NOMO-1 treated with DMSO at 0.1 percent for 48 hours (cell line): ENCODE data around the gene FMO3.

Experiments used
- DNase-seq: peaks from one replicate; lab custom pipeline; 2025; ENCODE audit not compliant: unreplicated experiment; lab: John Stamatoyannopoulos, UW

The FMO3 gene

GRCh38 chr1:171090604-171091003, at the start of gene FMO3:
Gene FMO3 (plus strand): TSS chr1:171090905. CDS start chr1:171092659, 1,754 bp downstream.
- DNase-seq: no peak

GRCh38 chr1:171048014-171048413, 42.7 kb upstream of the FMO3 start:
- no peak for DNase-seq

- DNase-seq: no peak
Measured at GRCh38 chr1:171052977-171053376, 37.7 kb upstream of the FMO3 start.

- no peak for DNase-seq
Measured at GRCh38 chr1:171055966-171056643, 34.6 kb upstream of the FMO3 start.

- DNase-seq: no peak
Measured at GRCh38 chr1:171061425-171062143, 29.1 kb upstream of the FMO3 start.

GRCh38 chr1:171062902-171063301, 27.8 kb upstream of the FMO3 start:
- no peak for DNase-seq

GRCh38 chr1:171075041-171075440, 15.7 kb upstream of the FMO3 start:
- DNase-seq: no peak

GRCh38 chr1:171081314-171081753, 9.4 kb upstream of the FMO3 start:
- no peak for DNase-seq

- no peak for DNase-seq
Measured at GRCh38 chr1:171081763-171082201, 8.9 kb upstream of the FMO3 start.

GRCh38 chr1:171082606-171083005, 8.1 kb upstream of the FMO3 start:
- DNase-seq: no peak

GRCh38 chr1:171083222-171083621, 7.5 kb upstream of the FMO3 start:
- no peak for DNase-seq

GRCh38 chr1:171084091-171084490, 6.6 kb upstream of the FMO3 start:
- DNase-seq: no peak

- no peak for DNase-seq
Measured at GRCh38 chr1:171084870-171085269, 5.8 kb upstream of the FMO3 start.

- DNase-seq: no peak
Measured at GRCh38 chr1:171087896-171088295, 2.8 kb upstream of the FMO3 start.

GRCh38 chr1:171103862-171104261, 13.2 kb downstream of the FMO3 start:
- no peak for DNase-seq

- DNase-seq: no peak
Measured at GRCh38 chr1:171107262-171107940, 16.7 kb downstream of the FMO3 start.

- DNase-seq: no peak
Measured at GRCh38 chr1:171107969-171108368, 17.3 kb downstream of the FMO3 start.

- DNase-seq: no peak
Measured at GRCh38 chr1:171109966-171110365, 19.3 kb downstream of the FMO3 start.

GRCh38 chr1:171110621-171111326, 20.1 kb downstream of the FMO3 start:
- DNase-seq: no peak

- DNase-seq: no peak
Measured at GRCh38 chr1:171112119-171112518, 21.4 kb downstream of the FMO3 start.

- DNase-seq: no peak
Measured at GRCh38 chr1:171113382-171113781, 22.7 kb downstream of the FMO3 start.
